HepG2 (cell line): ENCODE results near the gene CENPO. TPM values are rescaled to one million over a fixed set of nuclear protein-coding genes. Genes with fewer than 3 reads are reported as not detected.

Experiments used
- ETV5 ChIP-seq: IDR thresholded peaks from 2 replicates; pipeline ENCODE4 v1.6.1; 2018; ENCODE audit warnings: missing biosample characterization, missing genetic modification reagents, inconsistent platforms, borderline replicate concordance
- HINFP ChIP-seq: sonication (generic); formaldehyde crosslinking; IDR thresholded peaks from 2 replicates; pipeline ENCODE4 v1.4.0; 2020; ENCODE audit warnings: low read depth, mild to moderate bottlenecking, missing genetic modification reagents
- HMG20A ChIP-seq: IDR thresholded peaks from 2 replicates; pipeline ENCODE4 v1.6.1; 2016; ENCODE audit warnings: borderline replicate concordance
- MED13 ChIP-seq: sonication (generic); formaldehyde crosslinking; IDR thresholded peaks from 2 replicates; pipeline ENCODE4 v1.5.0; 2020; ENCODE audit warnings: missing genetic modification reagents
- MTF2 ChIP-seq: sonication (generic); formaldehyde crosslinking; IDR thresholded peaks from 2 replicates; pipeline ENCODE4 v1.5.0; 2020; ENCODE audit warnings: missing genetic modification reagents, borderline replicate concordance
- MYNN ChIP-seq: sonication (generic); formaldehyde crosslinking; IDR thresholded peaks from 2 replicates; pipeline ENCODE4 v1.4.0; 2020; ENCODE audit warnings: mild to moderate bottlenecking, low read depth, missing genetic modification reagents
- NAIF1 ChIP-seq: sonication (generic); formaldehyde crosslinking; IDR thresholded peaks from 2 replicates; pipeline ENCODE4 v1.5.0; 2020; ENCODE audit warnings: mild to moderate bottlenecking, missing genetic modification reagents, borderline replicate concordance
- PAWR ChIP-seq: sonication (generic); formaldehyde crosslinking; IDR thresholded peaks from 2 replicates; pipeline ENCODE4 v1.4.0; 2020; ENCODE audit warnings: missing genetic modification reagents, mild to moderate bottlenecking, borderline replicate concordance
- PHF8 ChIP-seq: sonication (generic); formaldehyde crosslinking; IDR thresholded peaks from 2 replicates; pipeline ENCODE4 v1.5.0; 2020; ENCODE audit warnings: missing genetic modification reagents
- RCOR2 ChIP-seq: IDR thresholded peaks from 2 replicates; pipeline ENCODE4 v1.6.1; 2016; ENCODE audit warnings: missing biosample characterization, missing genetic modification reagents
- REL ChIP-seq: sonication (generic); formaldehyde crosslinking; conservative IDR thresholded peaks from 2 replicates; pipeline ENCODE4 v1.8.0; 2022; ENCODE audit warnings: mild to moderate bottlenecking, missing genetic modification reagents, moderate library complexity
- TP53 ChIP-seq: sonication (generic); formaldehyde crosslinking; conservative IDR thresholded peaks from 2 replicates; pipeline ENCODE4 v1.4.0; 2020; ENCODE audit warnings: missing genetic modification reagents
- ZBTB1 ChIP-seq: sonication (generic); formaldehyde crosslinking; IDR thresholded peaks from 2 replicates; pipeline ENCODE4 v1.4.0; 2020; ENCODE audit warnings: missing genetic modification reagents, borderline replicate concordance
- ZFP62 ChIP-seq: sonication (generic); formaldehyde crosslinking; IDR thresholded peaks from 2 replicates; pipeline ENCODE4 v1.4.0; 2020; ENCODE audit warnings: missing genetic modification reagents
- ZNF143 ChIP-seq: sonication (generic); formaldehyde crosslinking; IDR thresholded peaks from 2 replicates; pipeline ENCODE4 v1.4.0; 2020; ENCODE audit warnings: missing genetic modification reagents
- ZNF264 ChIP-seq: sonication (generic); formaldehyde crosslinking; IDR thresholded peaks from 2 replicates; pipeline ENCODE4 v1.4.0; 2020; ENCODE audit warnings: missing genetic modification reagents
- ZNF30 ChIP-seq: sonication (generic); formaldehyde crosslinking; IDR thresholded peaks from 2 replicates; pipeline ENCODE4 v1.5.0; 2020; ENCODE audit warnings: mild to moderate bottlenecking, missing genetic modification reagents
- ZNF329 ChIP-seq: sonication (generic); formaldehyde crosslinking; IDR thresholded peaks from 2 replicates; pipeline ENCODE4 v1.9.0; 2021; ENCODE audit warnings: low read depth, mild to moderate bottlenecking, missing genetic modification reagents
- ZNF383 ChIP-seq: sonication (generic); formaldehyde crosslinking; IDR thresholded peaks from 2 replicates; pipeline ENCODE4 v1.4.0; 2020; ENCODE audit warnings: missing genetic modification reagents, mild to moderate bottlenecking, borderline replicate concordance
- ZNF484 ChIP-seq: sonication (generic); formaldehyde crosslinking; IDR thresholded peaks from 2 replicates; pipeline ENCODE4 v1.5.1; 2020; ENCODE audit warnings: mild to moderate bottlenecking, low read depth, missing genetic modification reagents, borderline replicate concordance
- ZNF572 ChIP-seq: sonication (generic); formaldehyde crosslinking; IDR thresholded peaks from 2 replicates; pipeline ENCODE4 v1.5.1; 2020; ENCODE audit warnings: mild to moderate bottlenecking, missing genetic modification reagents
- ZNF704 ChIP-seq: sonication (generic); formaldehyde crosslinking; IDR thresholded peaks from 2 replicates; pipeline ENCODE4 v1.8.1; 2023; ENCODE audit warnings: mild to moderate bottlenecking, inconsistent platforms, moderate library complexity, missing genetic modification reagents, borderline replicate concordance
- ZSCAN31 ChIP-seq: sonication (generic); formaldehyde crosslinking; IDR thresholded peaks from 2 replicates; pipeline ENCODE4 v1.5.0; 2020; ENCODE audit warnings: low read depth, mild to moderate bottlenecking, missing genetic modification reagents
- ZXDC ChIP-seq: sonication (generic); formaldehyde crosslinking; IDR thresholded peaks from 2 replicates; pipeline ENCODE4 v1.5.0; 2020; ENCODE audit warnings: mild to moderate bottlenecking, missing genetic modification reagents
- polyA plus RNA-seq, 8 experiments: library from polyadenylated mRNA; depleted of rRNA in 3 of 8; stranded (reverse) in 7 of 8; unstranded in 1 of 8; fragments of >200 nt; fragmentation: Illumina TruSeq in 4 of 8; extraction: Trizol in 4 of 8; gene quantifications; 2 replicates each; pipeline versions ENCODE4 v1.2.1 to v1.2.3, GENCODE V29; 2011 to 2016; ENCODE audit warnings: low read depth in 4 of 8, missing spikeins in 1 of 8, mixed read lengths in 1 of 8; ENCODE audit not compliant: insufficient read depth in 1 of 8
- total RNA-seq, 5 experiments: library from RNA; depleted of rRNA; stranded (reverse); fragments of >200 nt; fragmentation: Illumina TruSeq; extraction: Trizol; gene quantifications; 2 replicates each; pipeline ENCODE4 v1.2.3, GENCODE V29; 2016; ENCODE audit warnings: low read depth in 1 of 5

The CENPO gene
- total and polyA plus RNA-seq, 2 of the 13 experiments (the other 11 are each of a cell fraction or from before 2014, with no cell fraction given): 19.7 to 35.5 TPM

GRCh38 chr2:24792874-24793760 lies at the start of gene CENPO, which contains the start of gene PTRHD1 (continued):
- peak; percentile 70; the same call in 1 of the 2 replicates for TF ChIP-seq ZNF704 (CRISPR knock-in tag)
- TF ChIP-seq ETV5 (CRISPR knock-in tag): peak; percentile 85; the same call in 1 of the 2 replicates
- TF ChIP-seq ZFP62 (CRISPR knock-in tag): no peak
- no peak for TF ChIP-seq HMG20A (CRISPR knock-in tag)
- TF ChIP-seq MED13 (CRISPR knock-in tag): peak; percentile 69
- TF ChIP-seq ZXDC (CRISPR knock-in tag): peak; percentile 61; the same call in 1 of the 2 replicates
- TF ChIP-seq PAWR (CRISPR knock-in tag): no peak
- peak; percentile 89 for TF ChIP-seq ZSCAN31 (CRISPR knock-in tag)
- peak; percentile 87; the same call in 1 of the 2 replicates for TF ChIP-seq ZNF264 (CRISPR knock-in tag)
- TF ChIP-seq NAIF1 (CRISPR knock-in tag): peak; percentile 77; the same call in 1 of the 2 replicates
- peak; percentile 77; the same call in 1 of the 2 replicates for TF ChIP-seq TP53 (CRISPR knock-in tag)
- peak; percentile 61 for TF ChIP-seq HINFP (CRISPR knock-in tag)
- no peak for TF ChIP-seq ZNF30 (CRISPR knock-in tag)
- peak; percentile 98 for TF ChIP-seq REL (CRISPR knock-in tag)
- TF ChIP-seq MYNN (CRISPR knock-in tag): no peak; the same call in 1 of the 2 replicates
- TF ChIP-seq ZNF572 (CRISPR knock-in tag): 0 out of 2 replicates have a peak, but pooled peaks have one; percentile 86
- 0 out of 2 replicates have a peak, but pooled peaks have one; percentile 50 for TF ChIP-seq ZBTB1 (CRISPR knock-in tag)
- peak; percentile 96; the same call in 1 of the 2 replicates for TF ChIP-seq MTF2 (CRISPR knock-in tag)
- TF ChIP-seq ZNF329 (CRISPR knock-in tag): 0 out of 2 replicates have a peak, but pooled peaks have one; percentile 17
- peak; percentile 81 for TF ChIP-seq RCOR2 (CRISPR knock-in tag)
- 0 out of 2 replicates have a peak, but pooled peaks have one; percentile 43 for TF ChIP-seq ZNF383 (CRISPR knock-in tag)
- peak; percentile 98 for TF ChIP-seq ZNF143 (CRISPR knock-in tag)
- TF ChIP-seq PHF8: peak; percentile 98
- 0 out of 2 replicates have a peak, but pooled peaks have one; percentile 29 for TF ChIP-seq ZNF484 (CRISPR knock-in tag)
